ENCODE results near the gene SBNO2. TPM values are rescaled to one million over a fixed set of nuclear protein-coding genes. Genes with fewer than 3 reads are reported as not detected.

SBNO2 gene
- total RNA-seq, 2 experiments from 2014 or later = 26.6 to 43.3 TPM

DNA sequence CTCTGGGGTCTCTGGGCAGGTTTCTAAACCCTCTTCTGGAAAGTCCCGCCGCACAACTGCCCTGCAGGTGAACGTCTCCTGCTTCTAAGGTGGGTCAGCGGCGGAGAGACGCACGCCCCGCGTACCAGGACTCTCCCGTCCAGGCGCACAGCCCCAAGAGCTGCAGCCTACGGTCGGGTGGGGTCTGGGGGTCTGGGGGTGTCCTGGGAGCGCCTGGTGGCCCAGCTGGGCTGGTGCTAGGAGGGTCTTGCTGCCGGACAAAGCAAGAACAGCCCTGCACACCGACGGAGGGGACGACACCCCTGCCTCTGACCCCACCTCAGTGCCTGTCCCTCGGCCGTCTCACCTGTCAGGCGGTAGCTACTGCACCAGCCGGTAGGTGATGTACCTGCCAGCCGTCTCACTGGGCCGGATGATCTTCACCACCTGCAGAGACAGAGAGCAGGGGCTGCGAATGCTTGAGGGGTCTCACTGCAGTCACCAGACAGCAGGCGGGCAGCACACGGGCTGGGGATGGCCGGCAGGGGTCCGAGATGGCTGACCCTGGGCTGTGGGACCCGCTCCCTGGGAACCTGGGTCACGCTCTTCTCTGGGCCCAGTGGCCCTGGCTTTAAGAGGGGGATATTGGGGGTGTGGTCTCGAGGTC is 84.8 kb downstream of the SBNO2 start:
- POLR2A ChIA-PET = no interaction called here
- H3K4me1 ChIP-seq (ENCODE audit: insufficient read depth, low read length, poor library complexity, severe bottlenecking) = peaks cover 37% of the 10 kb centered on the region
- TF ChIP-seq EZH2phosphoT487 (IDR thresholded peaks at IDR 0.05; ENCODE audit: borderline replicate concordance, low read depth, low read length) (no peak), CTCF (conservative IDR thresholded peaks at IDR 0.05; ENCODE audit: low read length) (no peak)

GRCh38 chr19:1088416-1089010 is 85.6 kb downstream of the SBNO2 start:
- Histone ChIP-seq H3K4me1 (ENCODE audit: insufficient read depth, low read length, poor library complexity, severe bottlenecking) (peaks cover 30% of the 10 kb centered on the region), H3K27ac (ENCODE audit: low read depth, low read length, poor library complexity, severe bottlenecking) (peak overlapping the region; percentile 83), H3K4me2 (ENCODE audit: low read length) (peak overlapping the region; percentile 51), H3K9me3 (ENCODE audit: low read length) (no peaks in the 10 kb centered on the region), H2AFZ (ENCODE audit: low read length) (no peak overlapping the region), H4K20me1 (ENCODE audit: insufficient read depth, low read length) (no peaks in the 10 kb centered on the region), H3K79me2 (ENCODE audit: insufficient read depth, low read depth, low read length) (peaks cover 8% of the 10 kb centered on the region; the same call in 1 of the 2 replicates), H3K36me3 (ENCODE audit: insufficient read depth, low read length) (peaks cover 90% of the 10 kb centered on the region), H3K9me2 (ENCODE audit: insufficient read depth, low read length) (no peaks in the 10 kb centered on the region), H3K4me3 (ENCODE audit: low read depth, low read length, poor library complexity, severe bottlenecking) (no peak overlapping the region)
- TF ChIP-seq CTCF (conservative IDR thresholded peaks at IDR 0.05; ENCODE audit: low read length) = no peak
- TF ChIP-seq EZH2phosphoT487 (IDR thresholded peaks at IDR 0.05; ENCODE audit: borderline replicate concordance, low read depth, low read length) = no peak
- ChIA-PET CTCF (ENCODE audit: unreplicated experiment) (no interaction called here), POLR2A (no interaction called here)
- intact Hi-C loops (cut with micrococcal nuclease; ENCODE audit: unreplicated experiment) = no loop called here
- BruUV-seq (replicated peaks) = no TSS peak
- DNase-seq (ENCODE audit: low spot score) = no peak

More for the DNA sequence above, 84.8 kb downstream of the SBNO2 start:
- no TSS peak for BruUV-seq (replicated peaks)
- Histone ChIP-seq H3K36me3 (ENCODE audit: insufficient read depth, low read length) (peaks cover 87% of the 10 kb centered on the region), H3K9me3 (ENCODE audit: low read length) (no peaks in the 10 kb centered on the region), H2AFZ (ENCODE audit: low read length) (no peak overlapping the region), H3K9me2 (ENCODE audit: insufficient read depth, low read length) (no peaks in the 10 kb centered on the region), H3K4me3 (ENCODE audit: low read depth, low read length, poor library complexity, severe bottlenecking) (no peak overlapping the region), H3K4me2 (ENCODE audit: low read length) (0 out of 2 replicates have a peak overlapping the region, but pooled peaks have one; percentile 51), H4K20me1 (ENCODE audit: insufficient read depth, low read length) (no peaks in the 10 kb centered on the region), H3K27ac (ENCODE audit: low read depth, low read length, poor library complexity, severe bottlenecking) (peak overlapping the region; percentile 83), H3K79me2 (ENCODE audit: insufficient read depth, low read depth, low read length) (peaks cover 15% of the 10 kb centered on the region)
- intact Hi-C loops (cut with micrococcal nuclease; ENCODE audit: unreplicated experiment) = no loop called here
- CTCF ChIA-PET (ENCODE audit: unreplicated experiment) = no interaction called here
- no peak for DNase-seq (ENCODE audit: low spot score)

DNA sequence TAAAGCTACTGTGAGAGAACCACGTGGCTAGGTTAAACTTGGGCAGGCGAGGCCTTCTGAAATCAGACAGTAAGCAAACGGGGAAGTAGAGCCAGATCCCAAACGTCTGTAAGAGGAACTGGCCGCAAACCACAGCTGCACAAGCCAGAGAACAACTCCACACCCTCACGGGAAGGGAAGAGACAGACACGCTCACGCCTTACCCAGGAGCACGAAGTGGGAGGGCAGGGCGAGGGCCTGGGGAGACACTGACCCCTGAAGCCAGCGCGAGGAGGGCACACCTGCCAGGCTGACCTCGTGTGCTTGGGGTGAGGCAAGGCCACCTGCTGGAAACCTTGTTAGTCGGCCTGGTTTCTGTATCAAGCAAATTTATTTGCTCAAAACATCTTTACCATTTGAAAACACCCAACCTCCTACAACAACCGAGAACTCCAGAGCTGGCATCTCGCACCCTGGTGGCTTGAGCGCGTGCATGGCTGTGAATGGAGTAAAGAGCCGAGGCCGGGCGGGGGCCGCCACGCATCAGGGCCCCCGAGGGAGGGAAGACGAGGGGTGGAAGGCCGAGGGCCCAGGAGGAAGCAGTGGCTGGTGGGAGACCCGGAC is 86.2 kb downstream of the SBNO2 start:
- Histone ChIP-seq H3K4me2 (ENCODE audit: low read length) (peak overlapping the region; percentile 51), H3K79me2 (ENCODE audit: insufficient read depth, low read depth, low read length) (peaks cover 2% of the 10 kb centered on the region; the same call in 1 of the 2 replicates), H3K9me2 (ENCODE audit: insufficient read depth, low read length) (no peaks in the 10 kb centered on the region), H2AFZ (ENCODE audit: low read length) (no peak overlapping the region), H4K20me1 (ENCODE audit: insufficient read depth, low read length) (no peaks in the 10 kb centered on the region), H3K27ac (ENCODE audit: low read depth, low read length, poor library complexity, severe bottlenecking) (peak overlapping the region; percentile 83), H3K4me3 (ENCODE audit: low read depth, low read length, poor library complexity, severe bottlenecking) (no peak overlapping the region), H3K9me3 (ENCODE audit: low read length) (no peaks in the 10 kb centered on the region), H3K4me1 (ENCODE audit: insufficient read depth, low read length, poor library complexity, severe bottlenecking) (peaks cover 30% of the 10 kb centered on the region), H3K36me3 (ENCODE audit: insufficient read depth, low read length) (peaks cover 90% of the 10 kb centered on the region)
- TSS peak; percentile 67 for BruUV-seq (replicated peaks)
- ChIA-PET CTCF (ENCODE audit: unreplicated experiment) (no interaction called here), POLR2A (no interaction called here)
- intact Hi-C loops (cut with micrococcal nuclease; ENCODE audit: unreplicated experiment) = no loop called here
- TF ChIP-seq EZH2phosphoT487 (IDR thresholded peaks at IDR 0.05; ENCODE audit: borderline replicate concordance, low read depth, low read length) (no peak), CTCF (conservative IDR thresholded peaks at IDR 0.05; ENCODE audit: low read length) (peak; percentile 45)
- DNase-seq (ENCODE audit: low spot score) = peak; percentile 71
